ENCODE results near the gene SH3RF3. TPM values are rescaled to one million over a fixed set of nuclear protein-coding genes. Genes with fewer than 3 reads are reported as not detected.
A peak's percentile ranks its signal among the peaks of the same experiment; 100 is the strongest.

Gene SH3RF3
- total RNA-seq, 2 donors from 2014 or later: 37.4 to 61.7 TPM

DNA sequence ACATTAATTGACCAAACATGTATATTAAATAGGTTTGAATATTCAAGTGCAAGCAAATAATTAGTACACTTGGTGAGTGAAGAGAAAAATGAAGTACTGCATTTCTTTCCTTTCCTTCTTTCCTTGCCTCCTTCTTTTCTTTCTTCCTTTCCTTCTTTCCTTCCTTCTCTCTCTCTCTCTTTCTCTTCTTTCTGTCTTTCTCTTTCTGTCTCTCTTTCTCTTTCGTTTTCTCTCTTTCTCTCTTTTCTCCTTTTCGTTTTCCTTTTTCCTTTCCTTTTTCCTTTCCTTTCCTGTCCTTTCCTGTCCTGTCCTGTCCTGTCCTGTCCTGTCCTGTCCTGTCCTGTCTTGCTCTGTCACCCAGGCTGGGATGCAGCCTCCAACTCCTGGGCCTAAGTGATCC lies 119.6 kb downstream of the SH3RF3 start:
- ATAC-seq (ENCODE audit: insufficient number of reproducible peaks, low FRiP score, low read depth) (no peak), DNase-seq (ENCODE audit: low spot score) (no peak)
- H3K4me3 ChIP-seq: no peak overlapping the region
- H3K36me3 ChIP-seq: no peaks in the 10 kb centered on the region
- H3K9me3 ChIP-seq: no peaks in the 10 kb centered on the region
- H3K27me3 ChIP-seq (replicated peaks; ENCODE audit: insufficient read depth): no peaks in the 10 kb centered on the region
- H3K27ac ChIP-seq: peak overlapping the region in 1 of 2 donors; percentile 41
- TF ChIP-seq, protein P1, sequence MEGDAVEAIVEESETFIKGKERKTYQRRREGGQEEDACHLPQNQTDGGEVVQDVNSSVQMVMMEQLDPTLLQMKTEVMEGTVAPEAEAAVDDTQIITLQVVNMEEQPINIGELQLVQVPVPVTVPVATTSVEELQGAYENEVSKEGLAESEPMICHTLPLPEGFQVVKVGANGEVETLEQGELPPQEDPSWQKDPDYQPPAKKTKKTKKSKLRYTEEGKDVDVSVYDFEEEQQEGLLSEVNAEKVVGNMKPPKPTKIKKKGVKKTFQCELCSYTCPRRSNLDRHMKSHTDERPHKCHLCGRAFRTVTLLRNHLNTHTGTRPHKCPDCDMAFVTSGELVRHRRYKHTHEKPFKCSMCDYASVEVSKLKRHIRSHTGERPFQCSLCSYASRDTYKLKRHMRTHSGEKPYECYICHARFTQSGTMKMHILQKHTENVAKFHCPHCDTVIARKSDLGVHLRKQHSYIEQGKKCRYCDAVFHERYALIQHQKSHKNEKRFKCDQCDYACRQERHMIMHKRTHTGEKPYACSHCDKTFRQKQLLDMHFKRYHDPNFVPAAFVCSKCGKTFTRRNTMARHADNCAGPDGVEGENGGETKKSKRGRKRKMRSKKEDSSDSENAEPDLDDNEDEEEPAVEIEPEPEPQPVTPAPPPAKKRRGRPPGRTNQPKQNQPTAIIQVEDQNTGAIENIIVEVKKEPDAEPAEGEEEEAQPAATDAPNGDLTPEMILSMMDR (IDR thresholded peaks at IDR 0.05): no peak
- peaks cover 37 to 72% of the 10 kb centered on the region in 2 donors for H3K4me1 ChIP-seq (ENCODE audit: control insufficient read depth in 1 of 2, low read depth in 2 of 2)

DNA sequence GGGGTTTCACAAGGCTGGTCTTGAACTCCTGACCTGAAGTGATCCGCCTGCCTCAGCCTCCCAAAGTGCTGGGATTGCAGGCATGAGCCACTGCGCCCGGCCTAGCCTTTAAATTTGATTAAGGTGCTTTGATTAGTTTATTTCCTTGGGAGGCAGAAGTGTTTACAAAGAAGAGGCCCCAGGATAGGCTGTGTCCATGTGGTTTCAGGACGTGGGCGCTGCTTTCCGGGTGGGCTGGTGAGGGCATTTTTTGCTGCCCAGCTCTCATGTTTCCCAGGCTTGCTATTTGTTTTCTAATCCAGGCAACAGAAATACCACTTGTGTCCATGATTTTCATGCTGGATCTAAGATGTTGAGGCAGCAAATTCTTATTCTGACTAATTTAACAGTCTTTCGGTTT lies 124.2 kb downstream of the SH3RF3 start:
- H3K27me3 ChIP-seq (replicated peaks; ENCODE audit: insufficient read depth): no peaks in the 10 kb centered on the region
- H3K36me3 ChIP-seq: no peaks in the 10 kb centered on the region
- H3K4me1 ChIP-seq (ENCODE audit: control insufficient read depth in 1 of 2, low read depth in 2 of 2): peaks cover 35 to 58% of the 10 kb centered on the region in 2 donors
- no peaks in the 10 kb centered on the region for H3K9me3 ChIP-seq
- TF ChIP-seq, protein P1 (IDR thresholded peaks at IDR 0.05): no peak
- DNase-seq (ENCODE audit: low spot score) (no peak), ATAC-seq (ENCODE audit: insufficient number of reproducible peaks, low FRiP score, low read depth) (no peak)
- no peak overlapping the region for H3K4me3 ChIP-seq
- no peak overlapping the region for H3K27ac ChIP-seq

DNA sequence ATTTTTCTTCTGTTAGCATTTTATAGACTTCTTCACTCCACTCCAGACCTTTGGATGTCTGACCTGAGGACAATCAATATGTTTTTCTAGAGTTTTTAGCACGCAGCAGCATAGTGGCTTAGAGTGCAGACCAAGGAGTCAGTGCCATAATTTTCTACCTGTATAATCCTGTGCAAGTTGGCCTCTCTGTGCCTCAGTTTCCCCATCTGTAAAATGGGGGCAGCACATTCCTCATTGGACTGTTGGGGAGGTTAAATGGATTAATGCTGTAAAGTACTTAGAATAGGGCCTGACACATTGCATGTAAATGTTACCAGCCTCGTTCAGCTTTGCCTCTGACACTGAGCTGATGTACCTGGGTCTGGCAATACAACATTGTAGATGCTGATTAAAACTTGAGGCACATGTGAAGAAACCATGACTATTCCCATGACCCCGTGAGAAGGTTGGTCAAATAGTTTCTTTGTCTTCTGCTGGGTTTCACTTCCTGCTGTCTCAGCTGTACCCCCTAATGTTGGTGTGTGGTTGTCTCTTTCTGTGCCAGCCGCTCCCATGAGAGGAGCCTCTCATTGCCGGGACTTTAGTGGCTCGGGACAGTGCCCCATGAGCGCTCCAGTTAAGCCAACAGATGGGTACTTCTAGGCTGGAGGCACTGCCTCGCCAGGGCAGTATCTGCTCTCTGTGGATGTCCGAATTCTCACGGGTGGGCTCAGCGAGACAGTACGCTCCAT lies 125.3 kb downstream of the SH3RF3 start:
- no peak for ATAC-seq (ENCODE audit: insufficient number of reproducible peaks, low FRiP score, low read depth)
- H3K27ac ChIP-seq: no peak overlapping the region
- H3K36me3 ChIP-seq: no peaks in the 10 kb centered on the region

DNA sequence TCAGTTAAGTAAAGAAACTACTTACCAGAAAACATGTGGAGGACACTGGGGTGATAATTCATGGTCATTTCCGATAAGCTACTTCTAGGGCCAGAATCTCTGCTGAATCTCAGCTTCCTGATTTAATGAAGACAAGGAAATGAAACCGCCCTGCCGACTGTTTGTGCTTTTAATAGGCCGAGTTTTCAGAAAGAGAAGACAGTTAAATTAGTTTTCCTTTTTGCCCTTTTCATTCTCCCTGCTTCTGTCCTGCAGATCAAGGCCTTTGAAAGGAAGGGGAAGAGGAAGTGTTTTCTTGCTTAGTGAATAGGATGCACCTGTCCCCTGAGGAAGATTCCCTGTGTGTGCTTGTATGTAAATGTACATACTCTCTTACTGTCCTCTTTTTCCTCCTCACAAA lies 126.6 kb downstream of the SH3RF3 start:
- Histone ChIP-seq H3K4me1 (ENCODE audit: control insufficient read depth in 1 of 2, low read depth in 2 of 2) (peaks cover 38 to 71% of the 10 kb centered on the region in 2 donors), H3K27ac (no peak overlapping the region)

More for the DNA sequence above, 125.3 kb downstream of the SH3RF3 start:
- Histone ChIP-seq H3K4me1 (ENCODE audit: control insufficient read depth in 1 of 2, low read depth in 2 of 2) (peaks cover 38 to 58% of the 10 kb centered on the region in 2 donors), H3K4me3 (no peak overlapping the region), H3K9me3 (no peaks in the 10 kb centered on the region), H3K27me3 (replicated peaks; ENCODE audit: insufficient read depth) (no peaks in the 10 kb centered on the region)
- no peak for DNase-seq (ENCODE audit: low spot score)
- TF ChIP-seq, protein P1 (IDR thresholded peaks at IDR 0.05): no peak

DNA sequence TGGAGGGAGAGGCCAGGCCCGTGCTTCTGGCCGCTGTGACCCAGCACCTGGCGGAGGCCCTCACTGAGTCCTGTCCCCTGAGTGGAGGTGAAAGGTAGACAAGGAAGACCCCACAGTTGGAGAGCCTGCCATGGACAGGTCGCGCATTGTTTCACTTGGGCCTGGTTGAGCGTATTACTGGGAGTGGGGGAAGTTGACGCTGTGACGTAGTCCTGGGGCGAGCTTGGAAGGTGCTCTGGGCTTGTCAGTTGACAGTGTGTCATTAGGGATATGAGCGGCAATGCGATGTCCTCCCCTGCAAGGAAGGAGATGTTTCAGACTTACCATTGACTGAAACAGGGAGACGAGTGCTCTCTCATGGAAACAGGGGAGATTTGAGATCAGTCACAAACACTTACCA lies 127.1 kb downstream of the SH3RF3 start:
- DNase-seq (ENCODE audit: low spot score): no peak
- Histone ChIP-seq H3K27ac (no peak overlapping the region), H3K4me3 (no peak overlapping the region), H3K36me3 (no peaks in the 10 kb centered on the region), H3K4me1 (ENCODE audit: control insufficient read depth in 1 of 2, low read depth in 2 of 2) (peaks cover 38 to 71% of the 10 kb centered on the region in 2 donors), H3K27me3 (replicated peaks; ENCODE audit: insufficient read depth) (no peaks in the 10 kb centered on the region), H3K9me3 (no peaks in the 10 kb centered on the region)
- TF ChIP-seq, protein P1 (IDR thresholded peaks at IDR 0.05): no peak
- no peak for ATAC-seq (ENCODE audit: insufficient number of reproducible peaks, low FRiP score, low read depth)

More for the DNA sequence above, 126.6 kb downstream of the SH3RF3 start:
- ATAC-seq (ENCODE audit: insufficient number of reproducible peaks, low FRiP score, low read depth) (no peak), DNase-seq (ENCODE audit: low spot score) (no peak)
- Histone ChIP-seq H3K4me3 (no peak overlapping the region), H3K27me3 (replicated peaks; ENCODE audit: insufficient read depth) (no peaks in the 10 kb centered on the region), H3K9me3 (no peaks in the 10 kb centered on the region), H3K36me3 (no peaks in the 10 kb centered on the region)
- TF ChIP-seq, protein P1 (IDR thresholded peaks at IDR 0.05): no peak

All from thoracic aorta (tissue), 2 donors.